Neural cell (in vitro differentiated cells): Measurements from ENCODE around the gene CHD6. TPM values are rescaled to one million over a fixed set of nuclear protein-coding genes. Genes with fewer than 3 reads are reported as not detected.

Experiments
- H2AFZ ChIP-seq: fragments of 200-600, 300-800 bp; sonication (generic), shearing (Covaris generic); 2 replicates; pipeline ENCODE4 v1.6.0; 2014; ENCODE audit warnings: low read depth, mild to moderate bottlenecking, antibody characterized with exemption, low read length, moderate library complexity
- H3F3A ChIP-seq: fragments of 200-600 bp; shearing (Covaris generic); 2 replicates; pipeline ENCODE4 v1.6.1; 2016; ENCODE audit warnings: mild to moderate bottlenecking, moderate library complexity, mixed read lengths, antibody characterized with exemption, low read length; ENCODE audit not compliant: insufficient read depth, poor library complexity, severe bottlenecking
- H3K27ac ChIP-seq: fragments of 200-600, 300-800 bp; sonication (generic), shearing (Covaris generic); 2 replicates; pipeline ENCODE4 v1.5.1; 2014; ENCODE audit warnings: mild to moderate bottlenecking, low read length, moderate library complexity
- H3K27me3 ChIP-seq: fragments of 300-800, 200-600 bp; sonication (generic), shearing (Covaris generic); 2 replicates; pipeline ENCODE4 v1.6.0; 2014; ENCODE audit warnings: mild to moderate bottlenecking, low read depth, low read length, moderate library complexity; ENCODE audit not compliant: insufficient read depth
- H3K36me3 ChIP-seq: fragments of 300-800, 200-600 bp; sonication (generic), shearing (Covaris generic); 2 replicates; pipeline ENCODE4 v1.5.1; 2014; ENCODE audit warnings: mild to moderate bottlenecking, antibody characterized with exemption, low read length, moderate library complexity; ENCODE audit not compliant: insufficient read depth
- H3K4me2 ChIP-seq: fragments of 300-800, 200-600 bp; sonication (generic), shearing (Covaris generic); 2 replicates; pipeline ENCODE4 v1.6.0; 2014; ENCODE audit warnings: mild to moderate bottlenecking, low read length
- H3K4me3 ChIP-seq: fragments of 300-800, 200-600 bp; sonication (generic), shearing (Covaris generic); 2 replicates; pipeline ENCODE4 v1.5.1; 2014; ENCODE audit warnings: mild to moderate bottlenecking, low read length, moderate library complexity
- H3K79me2 ChIP-seq: fragments of 200-600 bp; shearing (Covaris generic); replicated peaks from 2 replicates; pipeline ENCODE4 v1.6.0; 2014; ENCODE audit warnings: mild to moderate bottlenecking, low read length, moderate library complexity; ENCODE audit not compliant: insufficient read depth
- H3K9ac ChIP-seq: fragments of 300-800, 200-600 bp; sonication (generic), shearing (Covaris generic); 2 replicates; pipeline ENCODE4 v1.6.1; 2016; ENCODE audit warnings: mild to moderate bottlenecking, low read length, mixed read lengths
- H3K9me2 ChIP-seq: fragments of 200-600 bp; shearing (Covaris generic); 2 replicates; pipeline ENCODE4 v1.6.1; 2016; ENCODE audit warnings: mild to moderate bottlenecking, low read length, mixed read lengths; ENCODE audit not compliant: insufficient read depth
- H3K9me3 ChIP-seq: fragments of 200-600, 300-800 bp; sonication (generic), shearing (Covaris generic); 2 replicates; pipeline ENCODE4 v1.6.1; 2016; ENCODE audit warnings: mild to moderate bottlenecking, mixed run types, low read length, moderate library complexity, mixed read lengths
- H4K20me1 ChIP-seq: fragments of 200-600 bp; shearing (Covaris generic); 2 replicates; pipeline ENCODE4 v1.6.1; 2016; ENCODE audit warnings: mild to moderate bottlenecking, mixed run types; ENCODE audit not compliant: insufficient read depth
- EP300 ChIP-seq: fragments of 450-650 bp; conservative IDR thresholded peaks from 2 replicates; pipeline ENCODE4 v1.6.1; 2014; ENCODE audit warnings: antibody characterized with exemption, mild to moderate bottlenecking, moderate library complexity; ENCODE audit not compliant: poor library complexity, severe bottlenecking
- EZH2 ChIP-seq: fragments of 200-600, 300-800 bp; shearing (Covaris generic), sonication (generic); IDR thresholded peaks from 2 replicates; pipeline ENCODE4 v1.6.1; 2014; ENCODE audit warnings: antibody characterized with exemption, low read length, borderline replicate concordance, mild to moderate bottlenecking; ENCODE audit not compliant: insufficient read depth, poor library complexity, severe bottlenecking
- MXI1 ChIP-seq: fragments of 450-650 bp; conservative IDR thresholded peaks from 2 replicates; pipeline ENCODE4 v1.6.1; 2014; ENCODE audit warnings: antibody characterized with exemption, mild to moderate bottlenecking; ENCODE audit not compliant: poor library complexity, severe bottlenecking
- POLR2AphosphoS5 ChIP-seq: IDR thresholded peaks from 2 replicates; pipeline ENCODE4 v1.6.1; 2012
- RAD21 ChIP-seq: fragments of 450-650 bp; conservative IDR thresholded peaks from 2 replicates; pipeline ENCODE4 v1.6.1; 2014; ENCODE audit warnings: antibody characterized with exemption, mild to moderate bottlenecking, moderate library complexity
- REST ChIP-seq: IDR thresholded peaks from 2 replicates; pipeline ENCODE4 v1.6.1; 2012; ENCODE audit warnings: borderline replicate concordance
- SMC3 ChIP-seq: fragments of 450-650 bp; conservative IDR thresholded peaks from 2 replicates; pipeline ENCODE4 v1.6.1; 2014; ENCODE audit warnings: antibody characterized with exemption, mild to moderate bottlenecking, moderate library complexity; ENCODE audit not compliant: poor library complexity
- TAF1 ChIP-seq: IDR thresholded peaks from 2 replicates; pipeline ENCODE4 v1.6.1; 2012; ENCODE audit warnings: low read depth
- polyA plus RNA-seq: library from polyadenylated mRNA; depleted of rRNA; stranded (reverse); fragments of >200 nt; gene quantifications from 2 replicates; pipeline ENCODE4 v1.2.3, GENCODE V29; 2014
- TF ChIP-seq, protein P1 (sequence below): fragments of 450-650 bp; IDR thresholded peaks from 2 replicates; pipeline ENCODE4 v1.5.1; 2014; ENCODE audit warnings: antibody characterized with exemption, mild to moderate bottlenecking, moderate library complexity; ENCODE audit not compliant: poor library complexity, severe bottlenecking

CHD6 gene
- polyA plus RNA-seq, 1 donor from 2014 or later, result 22.9 TPM

DNA sequence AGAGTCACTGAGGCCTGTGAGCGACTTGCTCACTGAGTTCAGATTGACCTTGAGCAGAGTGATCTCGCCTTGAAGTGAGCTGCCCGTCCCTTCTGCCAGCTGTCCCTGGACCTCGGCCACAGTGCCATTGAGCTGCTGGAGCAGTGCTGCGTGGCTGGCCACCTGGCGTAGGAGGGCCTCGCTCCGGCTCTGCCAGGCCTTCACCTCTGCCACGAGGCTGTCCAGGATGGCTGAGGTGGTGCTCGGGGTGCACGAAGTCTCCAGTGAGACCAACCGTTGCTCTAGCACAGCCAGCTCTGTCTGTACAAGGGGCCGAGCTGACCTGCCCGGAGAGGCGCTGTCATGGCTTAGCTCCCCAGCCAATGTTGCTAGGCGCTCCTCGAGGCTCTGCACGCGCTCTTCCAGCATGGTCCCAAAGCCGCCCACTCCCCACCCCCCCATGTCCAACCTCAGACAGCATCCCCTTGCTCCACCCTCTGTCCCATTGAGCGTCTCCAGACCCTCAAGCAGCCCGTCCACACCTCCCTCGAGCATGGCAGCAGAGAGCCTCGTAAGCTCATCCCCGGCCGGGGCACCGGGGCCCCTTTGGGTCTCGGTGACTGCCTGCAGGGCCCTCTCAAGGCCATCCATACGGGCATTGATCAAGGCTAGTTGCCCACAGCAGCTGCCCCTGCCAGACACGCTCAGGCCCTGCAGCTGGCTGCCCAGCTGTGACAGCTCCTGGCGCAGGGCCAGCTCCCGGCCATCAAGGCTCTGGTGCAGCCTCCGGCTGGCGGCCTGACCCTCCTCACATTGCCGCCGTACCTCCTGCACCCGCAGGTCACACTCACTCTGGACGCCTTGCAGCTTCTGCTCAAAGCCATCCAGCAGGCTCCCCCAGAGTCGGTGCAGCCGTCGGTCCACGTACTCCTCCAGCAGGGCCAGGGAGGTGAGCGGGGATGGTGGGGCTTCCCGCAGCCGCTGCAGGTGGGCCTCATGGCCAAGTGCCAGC lies 256.1 kb downstream of the CHD6 start:
- no peak overlapping the region for H3K27ac ChIP-seq
- no peak overlapping the region for H2AFZ ChIP-seq
- H3K4me2 ChIP-seq, result no peak overlapping the region
- H3K9me2 ChIP-seq, result no peaks in the 10 kb centered on the region
- H3K79me2 ChIP-seq, result no peaks in the 10 kb centered on the region
- H3K36me3 ChIP-seq, result no peaks in the 10 kb centered on the region
- no peaks in the 10 kb centered on the region for H3F3A ChIP-seq
- H3K9ac ChIP-seq, result no peak overlapping the region
- peaks cover 23% of the 10 kb centered on the region for H3K27me3 ChIP-seq
- H3K9me3 ChIP-seq, result no peaks in the 10 kb centered on the region
- H4K20me1 ChIP-seq, result no peaks in the 10 kb centered on the region
- no peak overlapping the region for H3K4me3 ChIP-seq
- TF ChIP-seq RAD21 (no peak), MXI1 (no peak), SMC3 (no peak), POLR2AphosphoS5 (no peak), TAF1 (no peak), EP300 (no peak), REST (no peak), EZH2 (no peak)
- TF ChIP-seq, protein P1, sequence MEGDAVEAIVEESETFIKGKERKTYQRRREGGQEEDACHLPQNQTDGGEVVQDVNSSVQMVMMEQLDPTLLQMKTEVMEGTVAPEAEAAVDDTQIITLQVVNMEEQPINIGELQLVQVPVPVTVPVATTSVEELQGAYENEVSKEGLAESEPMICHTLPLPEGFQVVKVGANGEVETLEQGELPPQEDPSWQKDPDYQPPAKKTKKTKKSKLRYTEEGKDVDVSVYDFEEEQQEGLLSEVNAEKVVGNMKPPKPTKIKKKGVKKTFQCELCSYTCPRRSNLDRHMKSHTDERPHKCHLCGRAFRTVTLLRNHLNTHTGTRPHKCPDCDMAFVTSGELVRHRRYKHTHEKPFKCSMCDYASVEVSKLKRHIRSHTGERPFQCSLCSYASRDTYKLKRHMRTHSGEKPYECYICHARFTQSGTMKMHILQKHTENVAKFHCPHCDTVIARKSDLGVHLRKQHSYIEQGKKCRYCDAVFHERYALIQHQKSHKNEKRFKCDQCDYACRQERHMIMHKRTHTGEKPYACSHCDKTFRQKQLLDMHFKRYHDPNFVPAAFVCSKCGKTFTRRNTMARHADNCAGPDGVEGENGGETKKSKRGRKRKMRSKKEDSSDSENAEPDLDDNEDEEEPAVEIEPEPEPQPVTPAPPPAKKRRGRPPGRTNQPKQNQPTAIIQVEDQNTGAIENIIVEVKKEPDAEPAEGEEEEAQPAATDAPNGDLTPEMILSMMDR, result no peak

- no peaks in the 10 kb centered on the region for H3K9me3 ChIP-seq
- H3K9ac ChIP-seq, result no peak overlapping the region
- peaks cover 18% of the 10 kb centered on the region for H3K27me3 ChIP-seq
- H3K9me2 ChIP-seq, result no peaks in the 10 kb centered on the region
- no peaks in the 10 kb centered on the region for H3F3A ChIP-seq
- no peak overlapping the region for H3K4me3 ChIP-seq
- TF ChIP-seq RAD21, result no peak
- TF ChIP-seq SMC3, result no peak
- no peak for TF ChIP-seq EZH2
- TF ChIP-seq REST, result no peak
- TF ChIP-seq, protein P1, result no peak
- no peak for TF ChIP-seq EP300
- TF ChIP-seq MXI1, result no peak
- TF ChIP-seq TAF1, result no peak
- no peak for TF ChIP-seq POLR2AphosphoS5
- no peaks in the 10 kb centered on the region for H4K20me1 ChIP-seq
- no peaks in the 10 kb centered on the region for H3K36me3 ChIP-seq
- H3K4me2 ChIP-seq, result no peak overlapping the region
- H3K79me2 ChIP-seq, result no peaks in the 10 kb centered on the region
- H3K27ac ChIP-seq, result no peak overlapping the region
- H2AFZ ChIP-seq, result no peak overlapping the region
Measured at GRCh38 chr20:41360831-41361756, 257.1 kb downstream of the CHD6 start.
